ENCODE measurements around the gene ZNF629.

ZNF629 gene

DNA sequence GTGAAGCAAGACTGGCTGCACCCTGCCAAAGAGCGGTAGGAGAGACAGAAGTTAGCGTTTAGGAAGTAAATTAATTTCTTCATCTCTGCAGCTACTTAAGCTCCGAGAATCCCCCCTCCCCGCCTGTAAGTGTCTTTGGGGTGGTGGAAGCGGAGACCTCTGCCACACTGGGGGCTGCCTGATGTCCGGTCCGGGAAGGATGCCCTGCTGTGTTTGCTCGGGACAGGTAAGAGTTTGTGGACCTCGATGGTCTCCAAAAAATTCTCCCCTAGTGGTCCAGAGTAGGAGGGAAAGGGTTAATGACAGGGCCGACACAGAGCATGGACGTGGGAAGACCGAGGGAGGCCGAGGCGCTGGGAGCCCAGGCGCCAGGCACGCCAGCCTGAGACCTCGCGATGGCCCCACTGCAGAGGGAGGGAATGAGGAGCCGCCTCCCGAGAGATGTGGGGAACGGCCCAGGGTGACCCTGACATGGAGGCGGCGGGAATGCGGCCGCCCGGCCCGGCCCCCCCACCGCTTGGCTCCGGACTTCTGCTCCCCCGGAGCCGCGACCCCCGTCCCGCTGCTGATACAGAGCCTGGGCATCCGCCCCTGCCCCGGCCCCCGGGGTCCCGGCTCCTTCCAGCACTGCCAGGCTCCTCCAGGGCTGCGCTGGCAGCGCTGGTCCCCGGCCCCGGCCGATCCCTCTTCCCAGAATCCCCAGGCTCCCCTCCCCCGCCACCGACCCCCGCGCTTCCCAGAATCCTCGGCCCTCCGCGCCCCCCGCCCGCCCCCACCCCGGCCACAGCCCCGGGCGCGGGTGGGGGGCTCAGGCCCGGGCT lies 680 bp downstream of the ZNF629 start:
- DNase-seq (ENCODE audit: low read depth), result no peak

GRCh38 chr16:30785126-30786106 lies 1.6 kb downstream of the ZNF629 start:
- no peak for DNase-seq (ENCODE audit: low read depth)

- DNase-seq (ENCODE audit: low read depth), result no peak
Observed at GRCh38 chr16:30784215-30784614, 2.8 kb downstream of the ZNF629 start.

DNA sequence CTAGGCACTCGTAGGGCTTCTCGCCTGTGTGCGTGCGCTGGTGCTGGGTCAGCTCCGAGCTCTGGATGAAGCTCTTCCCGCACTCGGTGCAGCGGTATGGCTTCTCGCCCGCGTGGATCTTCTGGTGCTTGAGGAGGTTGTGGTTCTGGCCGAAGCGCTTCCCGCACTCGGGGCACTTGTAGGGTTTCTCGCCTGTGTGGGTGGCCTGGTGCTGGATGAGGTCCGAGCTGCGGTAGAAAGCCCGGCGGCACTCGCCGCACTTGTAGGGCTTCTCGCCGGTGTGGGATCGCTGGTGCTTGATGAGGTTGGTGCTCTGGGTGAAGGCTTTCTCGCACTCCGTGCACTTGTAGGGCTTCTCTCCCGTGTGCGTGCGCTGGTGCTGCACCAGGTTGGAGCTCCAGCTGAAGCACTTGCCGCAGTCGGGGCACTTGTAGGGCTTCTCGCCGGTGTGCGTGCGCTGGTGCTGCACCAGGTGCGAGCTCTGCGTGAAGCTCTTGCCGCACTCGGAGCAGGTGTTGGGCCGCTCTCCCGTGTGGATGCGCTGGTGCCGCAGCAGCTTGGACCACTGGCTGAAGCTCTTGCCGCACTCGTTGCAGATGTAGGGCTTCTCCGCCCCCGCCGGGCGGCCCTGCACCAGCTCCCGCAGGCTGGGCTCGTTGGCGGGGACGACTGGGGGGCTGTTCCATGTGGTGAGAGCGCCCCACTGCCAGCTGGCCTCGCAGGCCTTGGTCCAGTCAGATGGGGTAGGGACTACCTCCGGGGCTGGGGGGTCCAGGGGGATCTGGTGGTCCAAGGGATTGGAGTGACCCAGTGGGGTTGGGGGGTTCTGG lies 3.5 kb downstream of the ZNF629 start:
- DNase-seq (ENCODE audit: low read depth), result no peak

- DNase-seq (ENCODE audit: low read depth), result no peak
Observed at GRCh38 chr16:30782486-30783279, 4.3 kb downstream of the ZNF629 start.

- DNase-seq (ENCODE audit: low read depth), result no peak
Observed at GRCh38 chr16:30780549-30780948, 6.5 kb downstream of the ZNF629 start.

- DNase-seq (ENCODE audit: low read depth), result no peak
Observed at GRCh38 chr16:30780021-30780420, 7.0 kb downstream of the ZNF629 start.

GRCh38 chr16:30779596-30779995 lies 7.4 kb downstream of the ZNF629 start:
- no peak for DNase-seq (ENCODE audit: low read depth)

DNA sequence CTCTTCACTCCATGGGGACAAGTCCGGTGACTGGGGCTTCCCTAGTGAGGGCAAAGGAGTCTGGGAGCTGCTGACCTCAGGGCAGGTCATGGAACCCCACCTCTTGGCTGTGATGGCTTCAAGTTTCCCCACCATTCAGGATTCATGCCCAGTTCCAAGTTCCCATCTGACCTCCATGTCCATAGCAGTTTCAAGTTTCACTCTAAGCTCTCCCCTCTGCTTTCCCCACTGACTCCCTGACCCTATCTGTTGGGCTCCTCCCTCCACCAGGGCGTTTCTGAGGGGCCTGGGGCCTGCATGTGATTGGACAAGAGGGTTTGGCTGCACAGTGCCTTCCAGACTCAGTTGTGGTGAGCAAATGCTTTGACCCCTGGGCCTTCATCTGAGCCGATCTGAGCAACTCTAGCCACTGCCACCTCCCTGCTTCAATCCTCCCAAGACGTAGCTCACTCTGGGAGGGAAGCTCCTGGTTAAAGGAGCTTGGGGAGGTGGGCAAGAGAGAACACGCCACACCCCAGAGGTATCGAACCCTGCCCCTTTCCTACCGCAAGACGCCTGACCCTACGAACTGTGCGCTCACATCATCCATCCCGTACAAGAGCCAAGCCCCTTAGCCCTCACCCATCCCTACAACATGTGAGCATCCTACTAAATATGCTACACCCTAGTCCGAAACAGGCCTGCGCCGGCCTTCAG lies 8.3 kb downstream of the ZNF629 start:
- no peak for DNase-seq (ENCODE audit: low read depth)

DNA sequence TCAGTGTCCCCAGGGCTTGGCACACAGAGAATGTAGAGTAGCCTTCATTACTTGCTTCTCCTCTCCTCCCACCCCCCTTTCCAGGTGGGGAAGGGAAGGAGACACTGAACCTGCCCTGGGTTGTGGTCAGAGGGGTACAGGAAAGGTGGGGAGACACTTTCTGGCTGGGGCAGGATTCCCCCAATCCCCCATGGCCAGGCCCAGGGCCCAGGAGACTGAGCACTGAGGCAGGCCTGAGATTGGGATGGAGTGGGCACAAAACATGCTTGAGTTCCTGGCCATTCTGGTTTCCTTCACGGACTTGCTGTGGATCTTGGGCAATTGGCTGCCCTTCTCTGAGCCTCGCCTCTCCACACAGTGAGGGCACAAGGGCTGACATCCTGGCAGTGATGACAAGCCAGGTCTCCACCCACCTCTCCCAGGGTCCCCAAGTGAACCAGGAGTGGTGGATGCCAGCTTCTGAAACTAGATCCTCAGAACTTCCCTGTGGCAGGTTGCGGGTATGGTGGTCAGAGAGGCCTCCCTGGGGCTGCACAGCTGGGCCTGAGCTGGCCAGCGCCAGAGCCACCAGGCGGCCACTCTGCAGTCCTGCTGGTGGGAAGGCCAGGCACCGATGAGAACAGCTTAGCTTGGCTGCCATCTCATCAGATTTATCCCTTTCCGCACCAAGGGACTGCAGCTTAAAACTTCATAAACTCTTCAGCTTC lies 9.3 kb downstream of the ZNF629 start:
- no peak for DNase-seq (ENCODE audit: low read depth)

DNA sequence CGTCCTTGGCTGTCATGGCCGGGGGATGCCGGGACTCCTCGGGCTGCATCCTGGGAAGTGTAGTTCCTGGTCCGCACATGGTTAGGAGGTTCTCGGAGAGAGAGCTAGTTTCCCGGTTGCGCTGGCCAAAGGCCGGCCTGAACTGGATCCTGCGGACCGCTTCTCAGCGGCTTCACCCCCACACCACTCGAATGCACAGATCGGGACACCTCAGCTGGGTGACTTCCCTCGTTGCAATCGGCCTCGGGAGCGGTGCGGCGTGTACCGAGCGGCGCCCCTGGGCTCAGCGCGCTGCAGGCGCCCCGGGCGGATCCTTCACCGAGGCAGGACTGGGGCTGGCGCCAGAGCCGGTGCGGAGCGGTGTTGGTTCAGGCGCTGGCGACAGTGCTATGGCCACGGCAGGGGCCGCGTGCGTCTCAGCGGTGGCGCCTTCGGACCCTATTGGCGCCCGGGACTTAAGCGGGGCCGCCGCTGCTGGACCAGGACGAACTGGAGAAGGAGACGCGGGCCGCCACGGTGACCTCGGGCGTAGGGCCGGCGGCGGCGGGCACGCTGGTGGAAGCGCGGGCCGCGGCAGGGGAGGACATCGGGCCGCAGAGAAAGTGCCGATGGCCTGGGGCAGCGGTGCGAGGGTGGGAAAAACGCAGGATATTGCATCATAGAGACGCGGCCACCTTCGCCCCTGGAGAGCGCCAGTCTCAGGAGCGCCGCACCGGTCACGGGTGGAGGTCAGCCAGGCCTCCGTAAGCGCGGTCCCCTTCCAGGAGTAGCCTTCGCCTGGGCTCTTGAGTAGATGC lies 11.4 kb downstream of the ZNF629 start:
- DNase-seq (ENCODE audit: low read depth), result peak; percentile 51

- no peak for DNase-seq (ENCODE audit: low read depth)
Observed at GRCh38 chr16:30775131-30775391, 11.9 kb downstream of the ZNF629 start.

- no peak for DNase-seq (ENCODE audit: low read depth)
Observed at GRCh38 chr16:30774367-30775130, 12.5 kb downstream of the ZNF629 start.

DNA sequence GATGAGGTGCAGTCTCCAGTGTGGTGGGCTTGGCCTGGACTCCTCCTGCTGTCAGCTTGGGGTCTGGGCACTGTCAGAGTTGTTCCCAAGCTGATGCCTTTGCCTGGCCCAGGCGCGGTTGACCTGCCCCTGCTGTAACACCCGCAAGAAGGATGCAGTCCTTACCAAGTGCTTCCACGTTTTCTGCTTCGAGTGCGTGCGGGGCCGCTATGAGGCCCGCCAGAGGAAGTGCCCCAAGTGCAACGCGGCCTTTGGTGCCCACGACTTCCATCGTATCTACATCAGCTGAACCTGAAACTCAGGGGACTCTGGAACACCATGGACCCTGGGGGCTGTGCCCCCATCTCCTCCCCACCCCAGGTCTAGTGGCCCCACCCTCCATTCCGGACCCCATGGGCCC lies 13.2 kb downstream of the ZNF629 start:
- DNase-seq (ENCODE audit: low read depth), result no peak

DNA sequence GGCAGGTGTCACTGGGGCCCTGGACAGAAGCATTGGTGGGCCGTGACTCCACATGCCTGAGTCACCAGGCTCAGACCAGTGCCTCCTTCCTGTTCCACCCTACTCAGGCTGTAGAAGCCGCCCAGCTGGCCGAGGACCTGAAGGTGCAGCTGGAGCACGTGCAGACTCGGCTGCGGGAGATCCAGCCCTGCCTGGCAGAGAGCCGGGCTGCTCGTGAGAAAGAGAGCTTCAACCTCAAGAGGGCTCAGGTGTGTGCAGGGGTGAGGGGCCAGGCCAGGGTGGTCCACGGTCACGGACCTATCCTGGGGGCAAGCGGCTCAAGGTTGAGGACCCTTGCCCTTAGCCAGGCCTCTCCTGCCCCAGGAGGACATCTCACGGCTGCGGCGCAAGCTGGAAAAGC lies 15.3 kb downstream of the ZNF629 start:
- DNase-seq (ENCODE audit: low read depth), result no peak

GRCh38 chr16:30769379-30770089 lies 17.5 kb downstream of the ZNF629 start:
- DNase-seq (ENCODE audit: low read depth), result no peak

DNA sequence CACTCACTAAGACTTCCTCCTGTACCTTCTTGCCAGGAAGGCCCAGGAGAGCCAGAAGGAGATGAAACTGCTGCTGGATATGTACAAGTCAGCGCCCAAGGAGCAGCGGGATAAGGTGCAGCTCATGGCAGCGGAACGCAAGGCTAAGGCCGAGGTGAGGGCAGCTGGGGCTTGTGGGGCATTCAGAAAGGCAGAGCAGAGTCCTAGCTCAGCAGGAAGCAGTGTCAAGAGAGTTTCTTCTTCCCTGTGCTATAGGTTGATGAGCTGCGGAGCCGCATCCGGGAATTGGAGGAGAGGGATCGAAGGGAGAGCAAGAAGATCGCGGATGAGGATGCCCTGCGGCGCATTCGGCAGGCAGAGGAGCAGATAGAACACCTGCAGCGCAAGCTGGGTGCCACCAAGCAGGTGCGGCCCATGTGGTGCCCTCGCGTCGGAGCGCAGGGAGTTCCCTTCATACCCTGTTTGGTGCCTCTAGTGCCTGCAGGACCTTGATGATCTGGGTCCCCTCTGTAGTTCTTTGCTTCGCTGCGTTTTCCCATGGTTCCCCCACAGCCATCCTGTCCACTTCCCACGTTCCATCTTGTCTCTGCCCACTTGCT lies 18.3 kb downstream of the ZNF629 start:
- DNase-seq (ENCODE audit: low read depth), result no peak
